Measurements from ENCODE around the gene SFRP4. TPM values are rescaled to one million over a fixed set of nuclear protein-coding genes. Genes with fewer than 3 reads are reported as not detected.

Gene SFRP4
- total and polyA plus RNA-seq, 9 of the 15 experiments (the other 6 are each of a cell fraction or from before 2014, with no cell fraction given) = not detected

GRCh38 chr7:37901890-37902524, 14.6 kb downstream of the SFRP4 start (continued):
- TF ChIP-seq CUX1 (CRISPR knock-in tag; IDR thresholded peaks at IDR 0.05) = no peak
- TF ChIP-seq E4F1 (CRISPR knock-in tag; IDR thresholded peaks at IDR 0.05; ENCODE audit: borderline replicate concordance) = no peak
- 0 out of 6 replicates have a peak, but pooled peaks of 1 of the 3 experiments have one; percentile 5 for TF ChIP-seq CTCF (IDR thresholded peaks at IDR 0.05 in 2 of 3, conservative IDR thresholded peaks at IDR 0.05 in 1 of 3; ENCODE audit: insufficient read depth in 2 of 3, low read depth in 1 of 3, low read length in 3 of 3)
- TF ChIP-seq NFIC (IDR thresholded peaks at IDR 0.05) = peak; percentile 59
- no peak for TF ChIP-seq NR2C2 (CRISPR knock-in tag; IDR thresholded peaks at IDR 0.05)
- peak; percentile 39; the same call in 1 of the 2 replicates for TF ChIP-seq NR2C2 (tag; IDR thresholded peaks at IDR 0.05)
- TF ChIP-seq MAFK (IDR thresholded peaks at IDR 0.05; ENCODE audit: low read length) = peak; percentile 97
- peak; percentile 90 for TF ChIP-seq NFE2 (IDR thresholded peaks at IDR 0.05; ENCODE audit: low read depth)
- TF ChIP-seq POLR2A (conservative IDR thresholded peaks at IDR 0.05) = no peak
- TF ChIP-seq SIN3A (IDR thresholded peaks at IDR 0.05; ENCODE audit: borderline replicate concordance in 2 of 2, control insufficient read depth in 1 of 2, low read depth in 2 of 2, low read length in 2 of 2) = no peak
- peak; percentile 92 for TF ChIP-seq NFE2L1 (tag; IDR thresholded peaks at IDR 0.05; ENCODE audit: borderline replicate concordance, low read depth)
- TF ChIP-seq ATF2 (CRISPR knock-in tag; IDR thresholded peaks at IDR 0.05) = no peak
- TF ChIP-seq ATF3 (IDR thresholded peaks at IDR 0.05) = peak; percentile 27; the same call in 1 of the 2 replicates
- TF ChIP-seq ATF3 (CRISPR knock-in tag; conservative IDR thresholded peaks at IDR 0.05) = no peak
